Ishikawa (cell line): ENCODE results near the gene PISD.

Experiments
- CEBPB ChIP-seq: IDR thresholded peaks from 2 replicates; pipeline ENCODE4 v1.6.1; 2012
- CREB1 ChIP-seq: IDR thresholded peaks from 2 replicates; pipeline ENCODE4 v1.6.1; 2012; ENCODE audit warnings: low read depth
- EGR1 ChIP-seq: IDR thresholded peaks from 2 replicates; pipeline ENCODE4 v1.6.1; 2012
- EP300 ChIP-seq: IDR thresholded peaks from 2 replicates; pipeline ENCODE4 v1.6.1; 2012; ENCODE audit warnings: borderline replicate concordance
- FOXM1 ChIP-seq: IDR thresholded peaks from 2 replicates; pipeline ENCODE4 v1.6.1; 2012; ENCODE audit warnings: low read depth, borderline replicate concordance
- NFIC ChIP-seq: IDR thresholded peaks from 2 replicates; pipeline ENCODE4 v1.6.1; 2012
- RAD21 ChIP-seq: IDR thresholded peaks from 2 replicates; pipeline ENCODE4 v1.6.1; 2012; ENCODE audit warnings: low read depth
- TAF1 ChIP-seq: IDR thresholded peaks from 2 replicates; pipeline ENCODE4 v1.6.1; 2012; ENCODE audit warnings: low read depth, mild to moderate bottlenecking
- TCF12 ChIP-seq: IDR thresholded peaks from 2 replicates; pipeline ENCODE4 v1.6.1; 2012; ENCODE audit warnings: low read depth
- TEAD4 ChIP-seq: IDR thresholded peaks from 2 replicates; pipeline ENCODE4 v1.6.1; 2012
- YY1 ChIP-seq: IDR thresholded peaks from 2 replicates; pipeline ENCODE4 v1.6.1; 2012; ENCODE audit warnings: low read depth
- ZBTB7A ChIP-seq: IDR thresholded peaks from 2 replicates; pipeline ENCODE4 v1.6.1; 2012; ENCODE audit warnings: low read depth
- TF ChIP-seq, protein P1 (sequence below): IDR thresholded peaks from 2 replicates; pipeline ENCODE4 v1.6.1; 2012; ENCODE audit warnings: low read depth, mild to moderate bottlenecking
- TF ChIP-seq, protein P2 (sequence below): IDR thresholded peaks from 2 replicates; pipeline ENCODE4 v1.6.1; 2012
- TF ChIP-seq, protein P3 (sequence below): IDR thresholded peaks from 2 replicates; pipeline ENCODE4 v1.6.1; 2012

PISD gene

DNA sequence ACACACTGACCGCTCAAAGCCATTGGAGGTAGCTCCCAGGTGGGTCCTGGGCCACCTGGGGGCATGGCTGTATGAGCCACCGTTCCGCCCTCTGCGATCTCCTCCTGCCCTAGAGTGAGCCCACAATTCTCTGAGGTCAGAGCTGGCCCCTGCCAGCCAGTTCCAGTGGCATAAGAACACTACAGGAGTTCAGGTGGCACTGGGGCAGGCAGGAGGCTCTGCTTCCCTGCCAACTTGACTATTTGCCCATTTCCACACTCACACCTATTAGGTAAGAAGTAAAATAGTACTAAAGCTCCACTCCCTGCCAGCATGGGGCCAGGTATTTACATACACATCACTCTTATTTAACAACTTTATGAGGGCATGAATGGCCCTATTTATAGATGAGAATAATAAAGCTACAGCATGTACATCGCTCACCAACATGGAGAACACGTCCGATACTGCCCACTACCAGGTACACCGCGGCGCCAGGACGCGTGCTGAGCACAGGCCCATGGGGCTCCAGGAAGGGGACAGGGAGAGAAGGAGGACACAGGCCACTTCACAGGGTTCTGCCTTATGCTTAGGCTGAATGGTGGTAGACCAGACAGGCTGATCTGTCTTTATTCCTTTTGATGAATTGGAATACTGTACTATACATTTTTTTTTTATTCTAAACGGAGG is 26.2 kb downstream of the PISD start:
- TF ChIP-seq FOXM1 (no peak), EGR1 (no peak), RAD21 (no peak), TCF12 (peak; percentile 60; the same call in 1 of the 2 replicates), TEAD4 (peak; percentile 67), CEBPB (peak; percentile 69; the same call in 1 of the 2 replicates), ZBTB7A (no peak), NFIC (peak; percentile 75), YY1 (no peak), CREB1 (no peak), TAF1 (no peak), EP300 (0 out of 2 replicates have a peak, but pooled peaks have one; percentile 21)
- TF ChIP-seq, protein P1, sequence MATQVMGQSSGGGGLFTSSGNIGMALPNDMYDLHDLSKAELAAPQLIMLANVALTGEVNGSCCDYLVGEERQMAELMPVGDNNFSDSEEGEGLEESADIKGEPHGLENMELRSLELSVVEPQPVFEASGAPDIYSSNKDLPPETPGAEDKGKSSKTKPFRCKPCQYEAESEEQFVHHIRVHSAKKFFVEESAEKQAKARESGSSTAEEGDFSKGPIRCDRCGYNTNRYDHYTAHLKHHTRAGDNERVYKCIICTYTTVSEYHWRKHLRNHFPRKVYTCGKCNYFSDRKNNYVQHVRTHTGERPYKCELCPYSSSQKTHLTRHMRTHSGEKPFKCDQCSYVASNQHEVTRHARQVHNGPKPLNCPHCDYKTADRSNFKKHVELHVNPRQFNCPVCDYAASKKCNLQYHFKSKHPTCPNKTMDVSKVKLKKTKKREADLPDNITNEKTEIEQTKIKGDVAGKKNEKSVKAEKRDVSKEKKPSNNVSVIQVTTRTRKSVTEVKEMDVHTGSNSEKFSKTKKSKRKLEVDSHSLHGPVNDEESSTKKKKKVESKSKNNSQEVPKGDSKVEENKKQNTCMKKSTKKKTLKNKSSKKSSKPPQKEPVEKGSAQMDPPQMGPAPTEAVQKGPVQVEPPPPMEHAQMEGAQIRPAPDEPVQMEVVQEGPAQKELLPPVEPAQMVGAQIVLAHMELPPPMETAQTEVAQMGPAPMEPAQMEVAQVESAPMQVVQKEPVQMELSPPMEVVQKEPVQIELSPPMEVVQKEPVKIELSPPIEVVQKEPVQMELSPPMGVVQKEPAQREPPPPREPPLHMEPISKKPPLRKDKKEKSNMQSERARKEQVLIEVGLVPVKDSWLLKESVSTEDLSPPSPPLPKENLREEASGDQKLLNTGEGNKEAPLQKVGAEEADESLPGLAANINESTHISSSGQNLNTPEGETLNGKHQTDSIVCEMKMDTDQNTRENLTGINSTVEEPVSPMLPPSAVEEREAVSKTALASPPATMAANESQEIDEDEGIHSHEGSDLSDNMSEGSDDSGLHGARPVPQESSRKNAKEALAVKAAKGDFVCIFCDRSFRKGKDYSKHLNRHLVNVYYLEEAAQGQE, result no peak
- TF ChIP-seq, protein P2, sequence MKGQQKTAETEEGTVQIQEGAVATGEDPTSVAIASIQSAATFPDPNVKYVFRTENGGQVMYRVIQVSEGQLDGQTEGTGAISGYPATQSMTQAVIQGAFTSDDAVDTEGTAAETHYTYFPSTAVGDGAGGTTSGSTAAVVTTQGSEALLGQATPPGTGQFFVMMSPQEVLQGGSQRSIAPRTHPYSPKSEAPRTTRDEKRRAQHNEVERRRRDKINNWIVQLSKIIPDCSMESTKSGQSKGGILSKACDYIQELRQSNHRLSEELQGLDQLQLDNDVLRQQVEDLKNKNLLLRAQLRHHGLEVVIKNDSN, result no peak
- TF ChIP-seq, protein P3, sequence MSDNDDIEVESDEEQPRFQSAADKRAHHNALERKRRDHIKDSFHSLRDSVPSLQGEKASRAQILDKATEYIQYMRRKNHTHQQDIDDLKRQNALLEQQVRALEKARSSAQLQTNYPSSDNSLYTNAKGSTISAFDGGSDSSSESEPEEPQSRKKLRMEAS, result no peak

DNA sequence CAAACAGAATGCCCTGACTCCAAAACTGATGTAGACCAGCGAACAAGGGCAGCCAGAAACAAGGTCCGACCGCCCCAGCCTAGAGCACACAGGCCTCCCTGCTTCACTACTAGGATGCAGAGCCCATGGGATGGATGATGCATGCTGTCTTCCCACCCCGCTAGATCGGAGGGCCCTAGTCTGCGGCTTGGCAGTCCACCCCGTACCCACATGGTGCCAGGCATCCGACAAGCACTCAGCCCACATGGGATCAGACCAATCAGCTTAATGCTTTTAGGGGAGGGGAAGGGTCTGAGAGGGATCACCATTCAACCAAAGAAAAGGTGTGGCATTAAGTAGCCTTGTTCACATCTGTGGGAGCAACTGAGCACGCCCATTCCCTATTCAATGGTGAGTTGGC is 30.6 kb downstream of the PISD start:
- no peak for TF ChIP-seq RAD21
- no peak for TF ChIP-seq TCF12
- no peak for TF ChIP-seq TEAD4

DNA sequence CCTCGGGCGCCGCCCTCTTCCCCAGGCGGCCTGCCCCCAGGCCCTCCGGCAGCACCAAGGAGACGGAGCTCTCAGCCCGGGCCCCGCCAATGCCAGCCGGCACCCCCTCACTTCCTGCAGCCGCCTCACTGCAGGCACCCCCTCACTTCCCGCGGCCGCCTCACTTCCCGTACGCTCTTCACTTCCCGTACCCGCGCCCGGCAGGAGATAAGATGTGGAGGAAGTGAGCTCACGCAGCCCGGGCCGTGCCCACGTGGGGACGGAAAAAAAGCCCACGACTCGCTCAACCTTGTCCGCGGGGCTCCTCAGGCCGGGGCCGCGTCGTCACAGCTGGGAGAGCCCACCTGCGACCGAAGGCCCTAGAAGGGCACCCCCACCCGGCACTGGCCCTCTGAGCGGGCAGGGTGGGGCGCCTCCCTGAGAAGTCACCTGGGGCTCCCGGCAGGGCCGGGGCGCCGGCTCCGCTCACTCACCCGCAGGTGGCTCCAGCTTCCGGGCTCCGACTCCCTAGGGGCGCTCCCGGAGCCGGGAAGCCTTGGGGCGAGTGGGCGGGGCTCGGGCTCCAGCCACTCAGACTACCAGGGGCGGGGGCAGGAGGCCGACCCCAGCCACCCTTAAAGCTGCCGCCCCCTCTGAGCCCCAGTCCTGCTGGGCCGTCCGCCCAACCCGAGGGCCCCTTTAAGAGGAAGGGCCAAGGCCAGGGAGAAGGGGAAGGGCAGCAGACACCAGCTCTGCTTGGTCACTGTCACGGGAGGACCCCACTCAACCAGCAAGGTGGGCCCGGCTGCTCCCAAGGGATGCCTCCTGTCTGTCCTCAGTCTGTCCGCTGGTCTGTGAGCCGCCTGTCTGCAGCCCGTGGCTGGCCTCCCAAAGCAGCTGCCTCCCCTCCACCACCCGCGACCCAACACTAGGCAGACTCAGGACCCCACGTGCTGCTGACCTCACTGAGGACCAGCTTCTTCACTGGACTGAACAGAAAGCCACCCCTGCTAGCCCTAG is 31.4 kb downstream of the PISD start:
- no peak for TF ChIP-seq YY1
- TF ChIP-seq TCF12, result peak; percentile 18; the same call in 1 of the 2 replicates
- TF ChIP-seq TAF1, result peak; percentile 47; the same call in 1 of the 2 replicates
- TF ChIP-seq EP300, result no peak
- no peak for TF ChIP-seq ZBTB7A
- TF ChIP-seq CEBPB, result no peak
- TF ChIP-seq TEAD4, result no peak
- no peak for TF ChIP-seq RAD21
- no peak for TF ChIP-seq EGR1
- no peak for TF ChIP-seq NFIC
- TF ChIP-seq FOXM1, result no peak
- 0 out of 2 replicates have a peak, but pooled peaks have one; percentile 39 for TF ChIP-seq CREB1
- TF ChIP-seq, protein P1, result no peak
- TF ChIP-seq, protein P3, result peak; percentile 96
- TF ChIP-seq, protein P2, result peak; percentile 77

DNA sequence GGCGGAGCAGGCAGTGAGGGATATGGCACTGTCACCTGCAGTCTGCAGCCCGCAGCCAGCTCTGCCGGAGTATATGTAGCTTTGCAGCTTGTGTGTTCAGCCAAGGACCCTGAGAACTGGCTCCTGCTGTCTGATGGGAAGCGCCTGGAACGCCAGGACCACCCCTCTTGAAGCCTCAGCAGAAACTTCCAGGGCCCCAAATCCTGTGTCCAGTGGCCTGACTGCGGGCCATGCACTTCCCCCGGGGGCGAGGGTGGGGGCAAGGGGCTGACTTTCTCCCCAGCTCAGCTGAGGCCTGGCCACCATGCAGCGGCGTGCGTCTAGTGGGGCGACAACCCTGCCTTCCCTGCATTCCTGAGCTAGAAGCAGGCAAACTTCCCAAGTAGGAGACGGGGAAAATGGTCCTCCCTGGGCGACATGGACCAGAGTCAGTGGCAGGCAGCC is 32.3 kb downstream of the PISD start:
- TF ChIP-seq RAD21, result no peak
- no peak for TF ChIP-seq YY1
- TF ChIP-seq CREB1, result no peak
- TF ChIP-seq, protein P1, result no peak
